HUES64 (cell line): Measurements from ENCODE around the gene ZDHHC14.

Source experiments
- H3K27ac ChIP-seq: 2 replicates; pipeline ENCODE4 v1.7.0; 2013; ENCODE audit warnings: low read depth, low read length, inconsistent platforms
- H3K27me3 ChIP-seq: 2 replicates; pipeline ENCODE4 v1.6.1; 2013; ENCODE audit warnings: mild to moderate bottlenecking, low read length; ENCODE audit not compliant: insufficient read depth
- H3K36me3 ChIP-seq: 2 replicates; pipeline ENCODE4 v1.6.1; 2013; ENCODE audit warnings: mild to moderate bottlenecking, low read length; ENCODE audit not compliant: insufficient read depth
- H3K4me1 ChIP-seq: 2 replicates; pipeline ENCODE4 v1.6.1; 2013; ENCODE audit warnings: mild to moderate bottlenecking, low read length, moderate library complexity; ENCODE audit not compliant: insufficient read depth
- H3K4me3 ChIP-seq: 2 replicates; pipeline ENCODE4 v1.5.1; 2013; ENCODE audit warnings: mild to moderate bottlenecking, low read length, moderate library complexity
- H3K9ac ChIP-seq: 2 replicates; pipeline ENCODE4 v1.6.1; 2013; ENCODE audit warnings: mild to moderate bottlenecking, low read depth, low read length
- H3K9me3 ChIP-seq: 2 replicates; pipeline ENCODE4 v1.6.1; 2013; ENCODE audit warnings: low read depth, low read length; ENCODE audit not compliant: insufficient read depth
- WGBS: fragments of 150-250, 120-280 bp; methylation state at CpG from one replicate; pipeline ENCODE4 v1.1.7; 2013; ENCODE audit warnings: missing lambda C conversion rate; 5-methylcytosine and 5-hydroxymethylcytosine counted together

The ZDHHC14 gene

DNA sequence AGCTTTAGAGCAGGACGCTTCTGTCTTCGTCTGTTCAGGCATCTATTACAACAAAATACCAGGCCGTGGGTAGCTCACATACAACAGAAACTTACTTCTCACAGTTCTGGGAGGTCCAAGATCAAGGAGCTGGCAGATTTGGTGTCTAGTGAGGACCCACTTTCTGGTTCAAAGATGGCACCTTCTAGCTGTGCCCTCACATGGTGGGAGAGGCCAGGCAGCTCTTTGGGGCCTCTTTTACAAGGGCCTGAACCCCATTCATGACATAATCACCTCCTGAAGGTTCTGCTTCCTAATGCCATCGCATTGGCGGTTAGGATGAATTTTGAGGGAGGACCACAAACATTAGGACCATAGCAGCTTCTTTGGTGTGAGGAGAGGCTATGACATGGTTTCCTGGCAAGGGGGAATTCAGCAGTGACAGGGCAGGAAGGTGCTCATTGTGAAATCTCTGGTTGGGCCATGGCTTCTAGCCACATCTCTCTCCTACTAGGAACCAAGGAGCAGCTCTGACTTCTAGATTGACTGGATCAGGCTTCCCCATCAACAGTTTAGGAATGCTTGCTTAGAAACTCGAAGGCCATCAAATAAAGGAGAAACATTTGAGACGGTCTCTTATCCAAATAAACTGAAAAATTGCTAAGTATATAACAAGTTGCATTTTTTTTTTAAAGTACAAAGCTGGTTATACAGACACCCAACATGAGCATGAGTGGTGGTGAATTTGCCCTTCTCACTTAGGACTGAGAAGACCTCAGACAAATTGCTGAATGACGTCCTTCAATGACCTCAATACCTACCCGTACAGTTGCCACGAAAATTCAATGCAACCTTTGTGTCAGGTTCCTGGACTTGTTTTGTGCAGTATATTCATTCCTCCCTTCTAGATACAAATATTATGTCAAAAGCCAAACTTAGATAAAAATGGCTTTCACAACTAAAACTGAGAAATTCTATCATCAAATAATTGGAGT is 140.7 kb downstream of the ZDHHC14 start:
- 95% methylated on average over 10 of the region's 10 CpGs for WGBS
- H3K9me3 ChIP-seq: no peaks in the 10 kb centered on the region
- no peaks in the 10 kb centered on the region for H3K27me3 ChIP-seq
- H3K4me1 ChIP-seq: 0 out of 2 replicates have a peak, but pooled peaks cover 3% of the 10 kb centered on the region
- no peak overlapping the region for H3K4me3 ChIP-seq
- no peaks in the 10 kb centered on the region for H3K36me3 ChIP-seq
- H3K9ac ChIP-seq: no peak overlapping the region
- H3K27ac ChIP-seq: no peak overlapping the region

DNA sequence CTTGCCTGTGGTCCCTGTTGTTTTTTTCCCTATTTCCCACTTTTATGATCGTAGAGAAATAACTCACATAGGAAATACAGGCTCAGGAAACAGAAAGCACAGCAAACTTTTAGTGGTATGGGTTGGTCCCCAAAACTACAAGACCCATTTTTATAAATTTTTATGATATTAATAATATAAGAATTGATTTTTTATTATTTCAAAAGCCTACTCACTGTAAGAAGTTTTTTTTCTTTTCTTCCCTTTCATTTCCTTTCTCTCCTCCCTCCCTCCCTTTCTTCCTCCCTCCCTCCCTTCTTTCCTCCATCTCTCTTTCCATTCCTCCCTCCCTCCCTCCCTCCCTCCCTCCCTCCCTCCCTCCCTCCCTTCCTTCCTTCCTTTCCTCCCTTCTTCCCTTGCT is 141.5 kb downstream of the ZDHHC14 start:
- no peak overlapping the region for H3K27ac ChIP-seq
- H3K4me3 ChIP-seq: no peak overlapping the region
- no peaks in the 10 kb centered on the region for H3K36me3 ChIP-seq
- WGBS: no CpG with 5 or more reads among the region's 1 CpG
- 0 out of 2 replicates have a peak, but pooled peaks cover 3% of the 10 kb centered on the region for H3K4me1 ChIP-seq
- no peak overlapping the region for H3K9ac ChIP-seq
- no peaks in the 10 kb centered on the region for H3K27me3 ChIP-seq
- no peaks in the 10 kb centered on the region for H3K9me3 ChIP-seq

DNA sequence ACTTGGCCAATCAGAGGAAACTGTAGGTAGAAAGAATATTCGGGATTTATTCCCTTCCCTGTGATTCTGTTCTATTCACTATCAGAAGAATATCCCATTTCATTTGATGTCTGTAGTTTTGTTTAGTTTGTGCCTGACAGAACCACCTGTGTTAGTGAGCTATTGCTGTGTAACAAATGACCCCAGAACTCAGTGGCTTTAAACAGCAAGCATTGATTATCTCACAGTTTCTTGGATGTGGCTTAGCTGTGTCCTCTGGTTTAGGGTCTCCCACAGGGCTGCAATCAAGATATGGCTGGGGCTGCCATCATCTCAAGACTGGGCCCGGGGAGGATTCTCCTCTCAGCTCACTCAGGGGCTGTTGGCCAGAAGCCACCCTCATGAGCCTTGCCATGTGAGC is 143.7 kb downstream of the ZDHHC14 start:
- H3K9me3 ChIP-seq: no peaks in the 10 kb centered on the region
- H3K36me3 ChIP-seq: no peaks in the 10 kb centered on the region
- no peaks in the 10 kb centered on the region for H3K4me1 ChIP-seq
- no peak overlapping the region for H3K4me3 ChIP-seq
- no peak overlapping the region for H3K27ac ChIP-seq
- H3K9ac ChIP-seq: no peak overlapping the region
- 82% methylated on average over 1 of the region's 2 CpGs for WGBS
- no peaks in the 10 kb centered on the region for H3K27me3 ChIP-seq

DNA sequence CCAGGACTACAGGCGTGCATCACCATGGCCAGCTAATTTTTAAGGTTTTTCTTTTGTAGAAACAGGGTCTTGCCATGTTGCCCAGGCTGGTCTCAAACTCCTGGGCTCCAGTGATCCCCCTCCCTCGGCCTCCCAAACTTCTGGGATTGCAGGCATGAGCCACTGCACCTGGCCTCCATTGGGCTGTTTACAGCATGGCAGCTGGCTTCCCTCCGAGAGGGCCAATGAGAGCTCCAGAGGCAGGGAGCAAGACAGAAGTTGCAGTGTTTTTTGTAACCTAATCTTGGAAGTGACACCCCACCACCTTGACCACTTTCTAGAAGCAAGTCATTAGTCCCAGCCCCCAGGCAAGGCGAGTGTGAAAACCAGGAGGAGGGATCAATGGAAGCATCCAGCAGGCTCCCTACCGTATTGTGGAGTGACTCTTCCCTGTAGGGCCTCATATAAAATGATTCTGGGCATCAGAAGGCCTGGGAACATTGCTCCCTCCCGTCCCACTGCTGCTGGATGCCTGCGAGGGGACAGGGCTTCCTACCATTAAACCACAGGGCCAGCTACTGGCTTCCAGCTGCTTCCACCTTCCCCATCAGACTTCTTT is 144.4 kb downstream of the ZDHHC14 start:
- no peaks in the 10 kb centered on the region for H3K9me3 ChIP-seq
- H3K27me3 ChIP-seq: no peaks in the 10 kb centered on the region
- no peak overlapping the region for H3K9ac ChIP-seq
- no peak overlapping the region for H3K4me3 ChIP-seq
- 89% methylated on average over 7 of the region's 7 CpGs for WGBS
- no peak overlapping the region for H3K27ac ChIP-seq
- no peaks in the 10 kb centered on the region for H3K36me3 ChIP-seq
- H3K4me1 ChIP-seq: peaks cover 4% of the 10 kb centered on the region

DNA sequence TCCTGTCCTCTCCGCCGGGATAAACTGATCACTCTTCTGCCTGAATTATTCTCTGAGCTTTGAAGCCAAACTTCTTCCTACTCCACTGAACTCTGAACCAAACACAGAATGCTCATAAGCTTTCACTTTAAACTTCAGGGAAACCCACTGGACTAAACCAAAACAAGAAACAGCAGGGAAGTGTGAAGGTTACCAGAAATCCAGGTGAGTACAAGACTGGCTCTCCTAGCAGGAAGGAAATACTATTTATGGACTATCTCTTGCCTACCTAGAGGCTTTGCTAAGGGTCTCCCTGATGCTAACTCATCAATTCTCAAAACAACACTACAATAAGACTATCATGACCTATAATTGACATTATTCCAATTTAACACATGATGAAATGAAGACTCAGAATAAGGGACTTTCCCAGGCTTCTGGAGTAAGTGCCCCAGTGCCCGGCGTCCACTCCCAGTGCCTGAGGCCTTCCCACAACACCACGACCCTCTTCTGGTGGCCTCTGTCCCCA is 145.0 kb downstream of the ZDHHC14 start:
- no peak overlapping the region for H3K9ac ChIP-seq
- H3K36me3 ChIP-seq: no peaks in the 10 kb centered on the region
- H3K27ac ChIP-seq: no peak overlapping the region
- H3K9me3 ChIP-seq: no peaks in the 10 kb centered on the region
- 85% methylated on average over 5 of the region's 5 CpGs for WGBS
- H3K4me1 ChIP-seq: peaks cover 10% of the 10 kb centered on the region
- H3K4me3 ChIP-seq: no peak overlapping the region
- no peaks in the 10 kb centered on the region for H3K27me3 ChIP-seq

DNA sequence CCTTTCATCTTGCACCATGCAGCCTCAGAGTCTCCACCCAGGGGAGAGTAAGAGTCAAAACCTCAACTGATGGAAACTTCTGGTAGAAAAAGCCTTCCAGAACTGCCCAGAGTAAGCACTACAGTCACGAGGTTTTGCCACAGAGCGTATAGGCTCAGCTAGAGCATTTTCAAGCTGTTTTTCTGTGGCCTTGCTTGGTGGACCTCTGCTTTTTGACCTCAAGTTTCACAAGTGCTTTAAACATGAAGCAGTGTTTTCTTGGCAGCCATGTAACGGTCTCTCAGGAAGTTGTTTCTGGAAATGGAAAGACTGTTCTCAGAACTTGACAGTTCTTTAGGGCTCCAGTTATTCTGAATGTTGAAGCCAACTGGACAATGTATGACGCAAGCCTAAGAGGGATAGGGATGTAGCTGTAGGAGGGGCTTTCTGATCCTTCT is 146.5 kb downstream of the ZDHHC14 start:
- no peak overlapping the region for H3K27ac ChIP-seq
- no peaks in the 10 kb centered on the region for H3K9me3 ChIP-seq
- H3K27me3 ChIP-seq: no peaks in the 10 kb centered on the region
- peaks cover 25% of the 10 kb centered on the region for H3K4me1 ChIP-seq
- WGBS: 95% methylated on average over 4 of the region's 4 CpGs
- H3K36me3 ChIP-seq: no peaks in the 10 kb centered on the region
- no peak overlapping the region for H3K9ac ChIP-seq
- no peak overlapping the region for H3K4me3 ChIP-seq

DNA sequence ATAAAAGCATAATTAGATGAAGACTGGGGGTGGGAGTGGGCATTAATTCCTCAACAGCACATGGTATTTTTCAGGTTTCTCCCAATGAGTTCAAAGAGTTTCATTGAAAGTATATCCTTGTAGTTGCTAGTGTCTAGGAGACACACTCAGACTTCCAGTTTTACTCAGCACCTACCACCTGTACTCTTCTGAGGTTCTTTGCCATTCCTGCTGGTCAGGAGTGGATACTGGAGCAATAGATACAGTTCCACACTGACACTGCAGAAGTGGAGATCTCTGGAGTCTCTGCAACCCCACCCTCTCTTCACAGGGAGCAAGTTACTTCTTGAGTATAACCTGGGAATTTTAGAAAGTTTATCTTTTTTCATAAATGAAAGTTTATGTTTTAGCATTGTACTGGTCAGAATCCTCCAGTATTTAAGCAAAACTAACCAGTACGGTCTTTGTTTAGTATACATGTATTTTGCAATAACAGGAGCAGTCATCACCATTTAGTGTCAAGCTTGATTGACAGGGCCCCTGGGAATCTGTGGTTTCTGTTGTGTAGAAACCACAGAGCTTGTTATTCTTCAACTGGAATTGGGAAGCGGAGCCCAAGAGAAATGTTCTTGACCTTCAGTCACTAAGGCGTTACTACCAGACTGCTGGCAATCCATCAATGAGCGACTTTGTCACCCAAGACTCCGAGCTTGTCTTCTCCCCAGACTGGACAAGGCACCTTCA is 148.1 kb downstream of the ZDHHC14 start:
- no peak overlapping the region for H3K4me3 ChIP-seq
- H3K36me3 ChIP-seq: no peaks in the 10 kb centered on the region
- H3K9ac ChIP-seq: no peak overlapping the region
- 93% methylated on average over 5 of the region's 5 CpGs for whole genome bisulfite sequencing
- no peaks in the 10 kb centered on the region for H3K27me3 ChIP-seq
- no peaks in the 10 kb centered on the region for H3K9me3 ChIP-seq
- H3K27ac ChIP-seq: no peak overlapping the region
- H3K4me1 ChIP-seq: peaks cover 40% of the 10 kb centered on the region

DNA sequence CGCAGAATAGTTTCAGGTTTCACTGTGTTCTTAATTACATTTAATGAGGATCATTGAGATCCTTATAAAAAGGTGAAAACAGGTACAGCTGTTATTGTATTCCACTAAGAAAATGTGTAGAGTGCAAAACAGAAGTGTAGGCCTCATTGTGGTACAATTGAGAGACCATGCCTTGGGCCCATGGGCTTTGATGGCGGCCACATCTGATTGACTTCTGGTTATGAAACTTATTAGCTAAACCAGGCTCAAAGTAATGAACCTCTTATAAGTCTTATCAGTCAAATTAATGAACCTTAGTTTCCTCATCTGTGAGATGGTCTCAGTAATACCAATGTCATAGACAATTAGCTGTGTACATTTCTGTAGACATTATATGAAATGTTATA is 148.7 kb downstream of the ZDHHC14 start:
- no peak overlapping the region for H3K4me3 ChIP-seq
- no peaks in the 10 kb centered on the region for H3K9me3 ChIP-seq
- H3K9ac ChIP-seq: no peak overlapping the region
- no peaks in the 10 kb centered on the region for H3K36me3 ChIP-seq
- peaks cover 40% of the 10 kb centered on the region for H3K4me1 ChIP-seq
- 94% methylated on average over 2 of the region's 2 CpGs for WGBS
- H3K27ac ChIP-seq: no peak overlapping the region
- H3K27me3 ChIP-seq: no peaks in the 10 kb centered on the region

DNA sequence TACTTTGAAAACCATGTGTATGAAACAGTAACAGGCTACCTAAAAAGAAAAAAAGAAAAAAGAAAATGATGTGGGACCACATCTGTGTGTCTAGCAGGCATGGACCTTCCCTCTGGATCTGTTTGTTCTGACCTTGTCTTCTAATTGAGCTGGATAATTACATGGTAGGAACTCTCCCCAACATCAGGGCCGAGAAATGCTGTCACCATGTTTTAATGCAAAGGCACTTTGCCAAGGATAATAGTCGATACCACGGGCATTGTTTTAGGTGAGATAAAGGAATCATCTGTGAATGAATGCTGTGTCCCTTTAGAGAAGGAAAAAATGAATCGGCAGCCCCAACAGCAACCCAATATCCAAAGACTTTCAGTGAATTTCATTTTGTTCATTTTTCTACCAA is 149.1 kb downstream of the ZDHHC14 start:
- peaks cover 44% of the 10 kb centered on the region for H3K4me1 ChIP-seq
- WGBS: 88% methylated on average over 4 of the region's 4 CpGs
- no peaks in the 10 kb centered on the region for H3K36me3 ChIP-seq
- no peaks in the 10 kb centered on the region for H3K9me3 ChIP-seq
- H3K27me3 ChIP-seq: no peaks in the 10 kb centered on the region
- no peak overlapping the region for H3K9ac ChIP-seq
- H3K4me3 ChIP-seq: no peak overlapping the region
- H3K27ac ChIP-seq: no peak overlapping the region

DNA sequence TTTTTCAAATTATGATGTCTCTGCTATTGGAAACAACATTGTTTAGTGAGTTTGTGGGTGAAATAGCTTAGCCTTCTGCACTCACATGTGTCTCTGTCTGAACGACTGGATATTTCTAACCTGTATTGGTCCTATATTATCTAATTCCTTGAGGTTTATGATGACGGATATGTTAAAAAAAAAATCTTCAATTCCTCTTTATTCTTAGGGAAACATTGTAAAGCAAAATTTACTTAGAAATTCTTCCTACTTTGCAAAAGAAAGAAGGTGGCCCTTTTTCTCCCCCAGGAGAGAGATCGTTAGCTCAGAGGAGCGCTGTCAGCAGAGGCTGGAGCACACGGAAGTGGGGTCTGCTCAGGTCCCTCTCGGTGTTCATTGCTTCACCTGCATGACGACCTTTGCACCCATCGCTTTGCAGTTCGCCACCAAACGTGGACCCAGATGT is 149.8 kb downstream of the ZDHHC14 start:
- Histone ChIP-seq H3K36me3 (no peaks in the 10 kb centered on the region), H3K4me1 (peaks cover 51% of the 10 kb centered on the region)
- 77% methylated on average over 9 of the region's 10 CpGs for WGBS

More for the DNA sequence above, 149.8 kb downstream of the ZDHHC14 start:
- Histone ChIP-seq H3K9ac (no peak overlapping the region), H3K27me3 (no peaks in the 10 kb centered on the region), H3K4me3 (no peak overlapping the region), H3K27ac (no peak overlapping the region), H3K9me3 (no peaks in the 10 kb centered on the region)
